Keratinocyte (primary cell): ENCODE data around the gene C6orf118. TPM values are rescaled to one million over a fixed set of nuclear protein-coding genes. Genes with fewer than 3 reads are reported as not detected.

Source experiments
- DNase-seq: peaks from one replicate; pipeline ENCODE4 v3.0.0-alpha.2; 2011; ENCODE audit warnings: low read depth, missing footprints, low spot score
- FAIRE-seq: peaks from 2 replicates; lab custom pipeline; 2011; peaks lifted over from hg19 to GRCh38; lab: Jason Lieb, UNC
- H2AFZ ChIP-seq: 2 replicates; pipeline ENCODE4 v1.6.0; 2012; ENCODE audit warnings: low read length, control low read depth, inconsistent platforms; ENCODE audit not compliant: control insufficient read depth
- H3K27ac ChIP-seq: 2 replicates; pipeline ENCODE4 v1.5.1; 2011; ENCODE audit warnings: low read length; ENCODE audit not compliant: control insufficient read depth, insufficient read depth
- H3K27me3 ChIP-seq: 3 replicates; pipeline ENCODE4 v1.6.0; 2011; ENCODE audit warnings: low read length; ENCODE audit not compliant: control insufficient read depth, insufficient read depth; ENCODE audit errors: extremely low read depth
- H3K36me3 ChIP-seq, 2 experiments: 2 replicates in 1 of 2; 3 replicates in 1 of 2; pipeline ENCODE4 v1.5.1; 2011; ENCODE audit warnings: low read length in 2 of 2, mild to moderate bottlenecking in 1 of 2; ENCODE audit not compliant: control insufficient read depth in 2 of 2, insufficient read depth in 2 of 2; ENCODE audit errors: extremely low read depth in 1 of 2
- H3K4me1 ChIP-seq: 3 replicates; pipeline ENCODE4 v1.5.1; 2011; ENCODE audit warnings: low read length; ENCODE audit not compliant: control insufficient read depth, insufficient read depth; ENCODE audit errors: extremely low read depth
- H3K4me2 ChIP-seq: 3 replicates; pipeline ENCODE4 v1.6.0; 2011; ENCODE audit warnings: low read depth, low read length; ENCODE audit not compliant: control insufficient read depth, insufficient read depth; ENCODE audit errors: extremely low read depth
- H3K4me3 ChIP-seq, 3 experiments: fragments of 200-600 bp in 1 of 3; sonication (generic) in 1 of 3; 2 replicates in 2 of 3; 3 replicates in 1 of 3; pipeline ENCODE4 v1.5.1; 2011 to 2016; ENCODE audit warnings: low read length in 3 of 3, mild to moderate bottlenecking in 3 of 3, control low read depth in 2 of 3, inconsistent platforms in 1 of 3, low read depth in 1 of 3, mixed read lengths in 1 of 3, mixed run types in 1 of 3, moderate library complexity in 1 of 3; ENCODE audit not compliant: control insufficient read depth in 2 of 3, insufficient read depth in 2 of 3; ENCODE audit errors: extremely low read depth in 1 of 3
- H3K79me2 ChIP-seq: 2 replicates; pipeline ENCODE4 v1.6.0; 2012; ENCODE audit warnings: low read length; ENCODE audit not compliant: control insufficient read depth, insufficient read depth
- H3K9ac ChIP-seq: 3 replicates; pipeline ENCODE4 v1.6.0; 2011; ENCODE audit warnings: low read length; ENCODE audit not compliant: control insufficient read depth, insufficient read depth; ENCODE audit errors: extremely low read depth
- H3K9me1 ChIP-seq: 3 replicates; pipeline ENCODE4 v1.6.0; 2011; ENCODE audit warnings: low read length; ENCODE audit not compliant: control insufficient read depth, insufficient read depth; ENCODE audit errors: extremely low read depth
- H3K9me3 ChIP-seq: 2 replicates; pipeline ENCODE4 v1.5.1; 2012; ENCODE audit warnings: low read depth, low read length; ENCODE audit not compliant: control insufficient read depth
- H4K20me1 ChIP-seq: 3 replicates; pipeline ENCODE4 v1.6.0; 2011; ENCODE audit warnings: low read length; ENCODE audit not compliant: control insufficient read depth, insufficient read depth; ENCODE audit errors: extremely low read depth
- EZH2 ChIP-seq: IDR thresholded peaks from one replicate; pipeline ENCODE4 v1.6.1; 2012; ENCODE audit warnings: inconsistent platforms, mild to moderate bottlenecking, low read length, moderate library complexity
- dilution Hi-C: fragments of 300-500 bp; cut with MboI; formaldehyde crosslinking; loops from one replicate; pipeline ENCODE4 v1.7.0; 2020; ENCODE audit warnings: low sequenced_read_pairs; ENCODE audit not compliant: extremely low pct_ligation_motif_present
- polyA plus RNA-seq, 5 experiments: library from polyadenylated mRNA; depleted of rRNA in 3 of 5; stranded (reverse) in 3 of 5; stranded (forward) in 1 of 5; unstranded in 1 of 5; fragments of >200 nt; gene quantifications; 1 replicate in 1 of 5; 2 replicates in 3 of 5; 3 replicates in 1 of 5; pipeline versions ENCODE4 v1.2.1 to v1.2.3, GENCODE V29; 2011 to 2012; ENCODE audit warnings: missing spikeins in 2 of 5, low read depth in 1 of 5, low replicate concordance in 1 of 5
- TF ChIP-seq, protein P1 (sequence below), 3 experiments: IDR thresholded peaks in 1 of 3; conservative IDR thresholded peaks in 1 of 3; optimal IDR thresholded peaks in 1 of 3; 2 replicates in 2 of 3; 3 replicates in 1 of 3; pipeline versions ENCODE3 to v1.5.1; 2011; ENCODE audit warnings: low read length in 3 of 3, mild to moderate bottlenecking in 3 of 3, moderate library complexity in 2 of 3, control low read depth in 1 of 3, inconsistent platforms in 1 of 3; ENCODE audit not compliant: insufficient read depth in 2 of 3; ENCODE audit errors: extremely low read depth in 1 of 3

The C6orf118 gene
- polyA plus RNA-seq, 1 donor (not counting 4 experiments of a cell fraction or from before 2014, with no cell fraction given), result not detected

DNA sequence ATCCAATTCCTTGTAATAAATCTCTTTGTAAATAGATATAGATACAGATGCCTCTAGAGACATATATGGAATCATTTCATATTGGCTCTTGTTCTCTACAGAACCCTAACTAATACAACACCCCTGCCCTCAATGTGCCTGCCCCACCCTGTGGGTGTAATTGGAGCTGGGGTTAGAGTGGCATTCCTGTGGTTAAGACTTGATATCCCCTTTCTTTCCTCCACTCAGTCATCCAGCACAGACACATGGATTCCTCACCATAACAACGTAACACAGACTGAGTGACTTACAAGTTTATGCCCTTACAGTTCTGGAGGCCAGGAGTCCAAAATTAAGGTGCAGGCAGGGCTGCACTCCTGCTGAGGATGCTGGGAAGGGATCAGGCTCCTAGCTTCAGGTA, 42.8 kb downstream of the C6orf118 start:
- no peak overlapping the region for H2AFZ ChIP-seq
- no peak overlapping the region for H3K27ac ChIP-seq
- H3K4me3 ChIP-seq, result no peak overlapping the region
- no peak for DNase-seq
- peaks cover 4% of the 10 kb centered on the region for H3K9me3 ChIP-seq
- TF ChIP-seq, protein P1, sequence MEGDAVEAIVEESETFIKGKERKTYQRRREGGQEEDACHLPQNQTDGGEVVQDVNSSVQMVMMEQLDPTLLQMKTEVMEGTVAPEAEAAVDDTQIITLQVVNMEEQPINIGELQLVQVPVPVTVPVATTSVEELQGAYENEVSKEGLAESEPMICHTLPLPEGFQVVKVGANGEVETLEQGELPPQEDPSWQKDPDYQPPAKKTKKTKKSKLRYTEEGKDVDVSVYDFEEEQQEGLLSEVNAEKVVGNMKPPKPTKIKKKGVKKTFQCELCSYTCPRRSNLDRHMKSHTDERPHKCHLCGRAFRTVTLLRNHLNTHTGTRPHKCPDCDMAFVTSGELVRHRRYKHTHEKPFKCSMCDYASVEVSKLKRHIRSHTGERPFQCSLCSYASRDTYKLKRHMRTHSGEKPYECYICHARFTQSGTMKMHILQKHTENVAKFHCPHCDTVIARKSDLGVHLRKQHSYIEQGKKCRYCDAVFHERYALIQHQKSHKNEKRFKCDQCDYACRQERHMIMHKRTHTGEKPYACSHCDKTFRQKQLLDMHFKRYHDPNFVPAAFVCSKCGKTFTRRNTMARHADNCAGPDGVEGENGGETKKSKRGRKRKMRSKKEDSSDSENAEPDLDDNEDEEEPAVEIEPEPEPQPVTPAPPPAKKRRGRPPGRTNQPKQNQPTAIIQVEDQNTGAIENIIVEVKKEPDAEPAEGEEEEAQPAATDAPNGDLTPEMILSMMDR (optimal IDR thresholded peaks at IDR 0.05 in 1 of 3, IDR thresholded peaks at IDR 0.05 in 1 of 3, conservative IDR thresholded peaks at IDR 0.05 in 1 of 3; ENCODE audit: extremely low read depth in 1 of 3, insufficient read depth in 2 of 3, low read length in 3 of 3), result no peak
- TF ChIP-seq EZH2, result no peak
- no peaks in the 10 kb centered on the region for H3K27me3 ChIP-seq
- no peak overlapping the region for H3K9ac ChIP-seq
- no peak for FAIRE-seq
- H3K4me1 ChIP-seq, result no peaks in the 10 kb centered on the region
- no peaks in the 10 kb centered on the region for H3K9me1 ChIP-seq
- dilution Hi-C loops, result no loop called here
- H3K4me2 ChIP-seq, result no peak overlapping the region
- H4K20me1 ChIP-seq, result no peaks in the 10 kb centered on the region
- no peaks in the 10 kb centered on the region for H3K79me2 ChIP-seq
- no peaks in the 10 kb centered on the region for H3K36me3 ChIP-seq

DNA sequence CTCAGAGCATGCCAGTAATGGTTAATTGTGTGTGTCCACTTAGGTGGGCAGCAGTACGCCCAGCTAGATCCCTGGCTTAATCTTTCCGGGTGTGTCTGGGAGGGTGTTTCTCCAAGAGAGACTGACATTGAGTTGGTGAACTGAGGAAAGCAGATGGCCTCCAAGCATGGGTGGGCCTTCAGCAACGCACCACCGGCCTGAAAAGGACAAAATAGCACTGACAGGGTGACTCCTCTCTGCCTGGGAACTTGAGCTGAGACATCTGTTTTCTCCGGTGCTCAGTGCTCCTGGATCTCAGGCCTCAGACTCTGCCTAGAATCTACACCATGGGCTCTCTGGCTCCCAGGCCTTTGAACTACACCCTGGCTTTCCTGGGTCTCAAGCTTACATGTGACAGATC, 43.2 kb downstream of the C6orf118 start:
- FAIRE-seq (no peak), DNase-seq (no peak)
- no peaks in the 10 kb centered on the region for H3K9me1 ChIP-seq
- H3K9ac ChIP-seq, result no peak overlapping the region
- no peaks in the 10 kb centered on the region for H3K4me1 ChIP-seq
- no peaks in the 10 kb centered on the region for H3K79me2 ChIP-seq
- H3K9me3 ChIP-seq, result peaks cover 6% of the 10 kb centered on the region
- H3K4me2 ChIP-seq, result no peak overlapping the region
- H3K36me3 ChIP-seq, result no peaks in the 10 kb centered on the region
- no peak overlapping the region for H2AFZ ChIP-seq
- dilution Hi-C loops, result no loop called here
- no peak overlapping the region for H3K4me3 ChIP-seq
- H4K20me1 ChIP-seq, result no peaks in the 10 kb centered on the region
- H3K27ac ChIP-seq, result no peak overlapping the region
- TF ChIP-seq EZH2, result no peak
- TF ChIP-seq, protein P1 (optimal IDR thresholded peaks at IDR 0.05 in 1 of 3, IDR thresholded peaks at IDR 0.05 in 1 of 3, conservative IDR thresholded peaks at IDR 0.05 in 1 of 3; ENCODE audit: extremely low read depth in 1 of 3, insufficient read depth in 2 of 3, low read length in 3 of 3), result no peak
- no peaks in the 10 kb centered on the region for H3K27me3 ChIP-seq
